ENCODE measurements around the gene NUP214.

DNA sequence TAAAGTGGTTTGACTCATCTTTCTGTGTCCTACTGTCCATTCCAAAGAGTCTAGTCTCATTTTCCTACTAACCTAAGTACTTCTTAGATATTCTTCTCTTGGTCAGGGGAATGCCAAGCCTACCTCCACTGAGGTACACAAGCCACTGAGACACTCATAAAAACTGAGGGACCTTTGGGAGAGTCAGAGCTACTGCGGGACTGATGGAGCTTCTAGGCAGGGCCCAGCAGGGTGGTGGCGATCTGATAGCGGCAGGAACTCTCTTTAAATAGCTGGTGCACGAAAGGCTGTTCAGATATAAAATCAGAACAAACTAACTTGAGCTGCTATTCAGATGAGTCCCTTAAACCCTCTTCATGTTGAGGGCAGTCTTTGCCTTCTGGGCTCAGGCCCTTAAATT lies 14.7 kb downstream of the NUP214 start:
- no peak for TF ChIP-seq RAD21 (conservative IDR thresholded peaks at IDR 0.05)
- no peak for TF ChIP-seq POLR2AphosphoS5 (IDR thresholded peaks at IDR 0.05)
- TF ChIP-seq, protein P1, sequence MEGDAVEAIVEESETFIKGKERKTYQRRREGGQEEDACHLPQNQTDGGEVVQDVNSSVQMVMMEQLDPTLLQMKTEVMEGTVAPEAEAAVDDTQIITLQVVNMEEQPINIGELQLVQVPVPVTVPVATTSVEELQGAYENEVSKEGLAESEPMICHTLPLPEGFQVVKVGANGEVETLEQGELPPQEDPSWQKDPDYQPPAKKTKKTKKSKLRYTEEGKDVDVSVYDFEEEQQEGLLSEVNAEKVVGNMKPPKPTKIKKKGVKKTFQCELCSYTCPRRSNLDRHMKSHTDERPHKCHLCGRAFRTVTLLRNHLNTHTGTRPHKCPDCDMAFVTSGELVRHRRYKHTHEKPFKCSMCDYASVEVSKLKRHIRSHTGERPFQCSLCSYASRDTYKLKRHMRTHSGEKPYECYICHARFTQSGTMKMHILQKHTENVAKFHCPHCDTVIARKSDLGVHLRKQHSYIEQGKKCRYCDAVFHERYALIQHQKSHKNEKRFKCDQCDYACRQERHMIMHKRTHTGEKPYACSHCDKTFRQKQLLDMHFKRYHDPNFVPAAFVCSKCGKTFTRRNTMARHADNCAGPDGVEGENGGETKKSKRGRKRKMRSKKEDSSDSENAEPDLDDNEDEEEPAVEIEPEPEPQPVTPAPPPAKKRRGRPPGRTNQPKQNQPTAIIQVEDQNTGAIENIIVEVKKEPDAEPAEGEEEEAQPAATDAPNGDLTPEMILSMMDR (IDR thresholded peaks at IDR 0.05; ENCODE audit: poor library complexity, severe bottlenecking), result no peak
- no peak for TF ChIP-seq EZH2 (IDR thresholded peaks at IDR 0.05; ENCODE audit: borderline replicate concordance, insufficient read depth, low read length, poor library complexity, severe bottlenecking)
- TF ChIP-seq, protein P2, sequence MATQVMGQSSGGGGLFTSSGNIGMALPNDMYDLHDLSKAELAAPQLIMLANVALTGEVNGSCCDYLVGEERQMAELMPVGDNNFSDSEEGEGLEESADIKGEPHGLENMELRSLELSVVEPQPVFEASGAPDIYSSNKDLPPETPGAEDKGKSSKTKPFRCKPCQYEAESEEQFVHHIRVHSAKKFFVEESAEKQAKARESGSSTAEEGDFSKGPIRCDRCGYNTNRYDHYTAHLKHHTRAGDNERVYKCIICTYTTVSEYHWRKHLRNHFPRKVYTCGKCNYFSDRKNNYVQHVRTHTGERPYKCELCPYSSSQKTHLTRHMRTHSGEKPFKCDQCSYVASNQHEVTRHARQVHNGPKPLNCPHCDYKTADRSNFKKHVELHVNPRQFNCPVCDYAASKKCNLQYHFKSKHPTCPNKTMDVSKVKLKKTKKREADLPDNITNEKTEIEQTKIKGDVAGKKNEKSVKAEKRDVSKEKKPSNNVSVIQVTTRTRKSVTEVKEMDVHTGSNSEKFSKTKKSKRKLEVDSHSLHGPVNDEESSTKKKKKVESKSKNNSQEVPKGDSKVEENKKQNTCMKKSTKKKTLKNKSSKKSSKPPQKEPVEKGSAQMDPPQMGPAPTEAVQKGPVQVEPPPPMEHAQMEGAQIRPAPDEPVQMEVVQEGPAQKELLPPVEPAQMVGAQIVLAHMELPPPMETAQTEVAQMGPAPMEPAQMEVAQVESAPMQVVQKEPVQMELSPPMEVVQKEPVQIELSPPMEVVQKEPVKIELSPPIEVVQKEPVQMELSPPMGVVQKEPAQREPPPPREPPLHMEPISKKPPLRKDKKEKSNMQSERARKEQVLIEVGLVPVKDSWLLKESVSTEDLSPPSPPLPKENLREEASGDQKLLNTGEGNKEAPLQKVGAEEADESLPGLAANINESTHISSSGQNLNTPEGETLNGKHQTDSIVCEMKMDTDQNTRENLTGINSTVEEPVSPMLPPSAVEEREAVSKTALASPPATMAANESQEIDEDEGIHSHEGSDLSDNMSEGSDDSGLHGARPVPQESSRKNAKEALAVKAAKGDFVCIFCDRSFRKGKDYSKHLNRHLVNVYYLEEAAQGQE (IDR thresholded peaks at IDR 0.05; ENCODE audit: borderline replicate concordance), result no peak
